K562 (cell line): ENCODE measurements around the gene GAB2. TPM values are rescaled to one million over a fixed set of nuclear protein-coding genes. Genes with fewer than 3 reads are reported as not detected.

Source experiments
- CSDE1 ChIP-seq, 2 experiments: fragments of 450-650 bp; IDR thresholded peaks; 2 replicates each; pipeline ENCODE4 v1.6.1; 2016; ENCODE audit warnings: mild to moderate bottlenecking in 1 of 2
- EP300 ChIP-seq: IDR thresholded peaks from 2 replicates; pipeline ENCODE4 v1.6.1; 2012; ENCODE audit warnings: low read length, improper control_type of control experiment
- GABPB2 ChIP-seq: fragments of 250-450 bp; sonication (Bioruptor Pico); conservative IDR thresholded peaks from 2 replicates; pipeline ENCODE4 v1.5.1; 2021; ENCODE audit warnings: mild to moderate bottlenecking
- HDAC6 ChIP-seq: IDR thresholded peaks from 2 replicates; pipeline ENCODE4 v1.6.1; 2012; ENCODE audit warnings: low read depth, mild to moderate bottlenecking, control low read depth, inconsistent platforms, low read length, moderate library complexity
- MEIS2 ChIP-seq: fragments of 450-650 bp; IDR thresholded peaks from 2 replicates; pipeline ENCODE4 v1.6.1; 2014; ENCODE audit warnings: mild to moderate bottlenecking; ENCODE audit not compliant: partially characterized antibody
- NFYB ChIP-seq: IDR thresholded peaks from 2 replicates; pipeline ENCODE4 v1.6.1; 2011; ENCODE audit warnings: mild to moderate bottlenecking, moderate library complexity; ENCODE audit not compliant: insufficient read length; ENCODE audit errors: extremely low read depth
- SIN3A ChIP-seq, 2 experiments: fragments of 150-350 bp in 1 of 2; IDR thresholded peaks; 2 replicates each; pipeline ENCODE4 v1.6.1; 2011 to 2016; ENCODE audit warnings: borderline replicate concordance in 2 of 2, low read depth in 2 of 2, low read length in 2 of 2, mild to moderate bottlenecking in 2 of 2, moderate library complexity in 2 of 2; ENCODE audit not compliant: control insufficient read depth in 1 of 2
- SOX6 ChIP-seq: fragments of 450-650 bp; IDR thresholded peaks from 2 replicates; pipeline ENCODE4 v1.6.1; 2014; ENCODE audit warnings: mild to moderate bottlenecking
- STAT5A ChIP-seq: IDR thresholded peaks from 2 replicates; pipeline ENCODE4 v1.6.1; 2012; ENCODE audit warnings: low read length, inconsistent platforms, borderline replicate concordance
- TBL1XR1 ChIP-seq, 2 experiments: IDR thresholded peaks; 2 replicates each; pipeline ENCODE4 v1.6.1; 2012; ENCODE audit warnings: improper control_type of control experiment in 2 of 2, low read length in 2 of 2, mild to moderate bottlenecking in 1 of 2
- TCF7 ChIP-seq: sonication (generic); IDR thresholded peaks from 2 replicates; pipeline ENCODE4 v1.6.1; 2016; ENCODE audit warnings: antibody characterized with exemption, borderline replicate concordance
- ZBTB11 ChIP-seq, 3 experiments: fragments of 200-800 bp in 1 of 3; fragments of 250-450 bp in 1 of 3; fragments of 450-650 bp in 1 of 3; sonication (Bioruptor Pico) in 1 of 3; sonication (Bioruptor generic) in 1 of 3; formaldehyde crosslinking in 1 of 3; IDR thresholded peaks; 2 replicates each; pipeline versions ENCODE4 v1.6.1 to v1.8.0; 2016 to 2022; ENCODE audit warnings: mild to moderate bottlenecking in 2 of 3, missing genetic modification characterization in 2 of 3, missing compliant biosample characterization in 1 of 3, moderate library complexity in 1 of 3
- ZNF121 ChIP-seq: sonication (generic); formaldehyde crosslinking; conservative IDR thresholded peaks from 2 replicates; pipeline ENCODE4 v1.8.0; 2022; ENCODE audit warnings: missing genetic modification reagents
- ZNF253 ChIP-seq: fragments of 250-450 bp; sonication (Bioruptor Pico); conservative IDR thresholded peaks from 2 replicates; pipeline ENCODE4 v1.6.1; 2021; ENCODE audit warnings: mild to moderate bottlenecking
- ZNF347 ChIP-seq: fragments of 450-650 bp; formaldehyde crosslinking; IDR thresholded peaks from 2 replicates; pipeline ENCODE4 v1.4.0; 2020; ENCODE audit warnings: low read depth, mild to moderate bottlenecking, moderate library complexity
- ZNF561 ChIP-seq: fragments of 450-650 bp; formaldehyde crosslinking; conservative IDR thresholded peaks from 2 replicates; pipeline ENCODE4 v1.4.0; 2020; ENCODE audit warnings: mild to moderate bottlenecking, moderate library complexity
- polyA plus RNA-seq, 8 experiments: library from polyadenylated mRNA; depleted of rRNA in 4 of 8; stranded (reverse) in 5 of 8; unstranded in 3 of 8; fragments of >200 nt; fragmentation: Nextera tagmentation in 2 of 8; fragmentation: Illumina TruSeq in 1 of 8; extraction: Ambion mirVana in 2 of 8; extraction: Trizol in 1 of 8; gene quantifications; 2 replicates each; pipeline versions ENCODE4 v1.2.1 to v1.2.3, GENCODE V29; 2011 to 2014; ENCODE audit warnings: inconsistent platforms in 1 of 8, missing spikeins in 1 of 8
- total RNA-seq, 7 experiments: library from RNA; depleted of rRNA in 6 of 7; stranded (reverse); fragments of >200 nt in 6 of 7; fragmentation: Illumina TruSeq in 2 of 7; extraction: Trizol in 2 of 7; gene quantifications; 2 replicates each; pipeline versions ENCODE4 v1.2.1 to v1.2.3, GENCODE V29; 2011 to 2021; ENCODE audit warnings: low replicate concordance in 1 of 7
- TF ChIP-seq, protein P1 (sequence below): fragments of 450-650 bp; IDR thresholded peaks from 2 replicates; pipeline ENCODE4 v1.6.1; 2016
- TF ChIP-seq, protein P2 (sequence below): sonication (generic); IDR thresholded peaks from 2 replicates; pipeline ENCODE4 v1.6.1; 2016
- TF ChIP-seq, protein P3 (sequence below): fragments of 250-450 bp; sonication (Bioruptor Pico); IDR thresholded peaks from 2 replicates; pipeline ENCODE4 v1.8.0; 2022; ENCODE audit warnings: inconsistent platforms

Gene GAB2
- total and polyA plus RNA-seq, 9 of the 15 experiments (the other 6 are each of a cell fraction or from before 2014, with no cell fraction given): 2.3 to 35.2 (median 16.1) TPM

DNA sequence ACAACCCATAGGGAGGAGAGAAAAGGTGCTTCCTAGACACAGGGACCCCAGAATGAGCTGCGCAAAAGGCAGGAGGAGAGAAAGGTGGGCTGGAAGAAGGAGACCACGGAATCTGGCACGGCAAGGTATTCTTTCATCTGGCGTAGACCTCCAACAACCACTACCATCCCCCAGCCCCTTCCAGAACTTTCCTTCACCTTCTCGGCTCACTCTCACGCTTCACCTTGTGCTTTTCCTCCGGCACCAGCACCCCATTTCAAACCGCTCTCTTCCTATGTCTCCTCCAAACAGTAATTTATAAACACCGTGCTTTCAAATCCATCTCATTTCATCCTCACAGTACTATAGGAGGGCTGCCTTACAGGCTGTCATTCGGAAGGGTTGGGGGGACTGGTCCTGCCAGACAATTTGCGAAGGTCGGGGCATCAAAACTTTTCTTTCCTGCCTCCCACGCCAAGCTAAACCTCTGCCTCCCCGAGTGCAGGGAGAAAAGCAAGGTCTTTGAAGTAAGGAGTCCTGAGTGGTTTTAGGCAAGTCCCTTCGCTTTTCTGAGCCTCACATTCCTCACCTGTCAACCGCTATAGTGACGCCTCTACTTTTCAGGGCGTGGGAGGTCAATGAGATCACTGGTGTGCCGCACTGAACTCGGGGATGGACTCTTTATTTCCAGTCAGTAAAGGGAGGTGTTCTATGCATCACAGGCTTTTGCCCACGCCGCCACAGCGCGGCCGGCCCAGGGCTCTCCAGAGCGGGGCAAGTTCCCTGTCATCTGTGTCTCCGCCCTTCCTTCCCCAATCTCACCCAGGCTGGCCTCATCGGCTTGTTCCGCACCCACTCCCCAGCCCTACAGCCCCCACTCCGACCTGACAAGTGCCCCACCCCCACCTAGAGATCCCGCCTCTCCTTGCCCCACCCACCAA is 230.0 kb downstream of the GAB2 start (continued):
- TF ChIP-seq ZNF561 (no peak), STAT5A (no peak), ZNF121 (CRISPR knock-in tag) (no peak), ZBTB11 (CRISPR knock-in tag; IDR thresholded peaks at IDR 0.05) (no peak), MEIS2 (peak; percentile 38), NFYB (no peak), HDAC6 (no peak), SIN3A (IDR thresholded peaks at IDR 0.05; ENCODE audit: borderline replicate concordance in 2 of 2, control insufficient read depth in 1 of 2, low read depth in 2 of 2, low read length in 2 of 2) (peak in 1 of 2 experiments; percentile 47; a peak in 1 of 4 replicates), CSDE1 (IDR thresholded peaks at IDR 0.05) (no peak), TBL1XR1 (IDR thresholded peaks at IDR 0.05; ENCODE audit: low read length in 2 of 2) (no peak), SOX6 (no peak), ZNF347 (no peak), GABPB2 (no peak), ZNF253 (CRISPR knock-in tag) (no peak), EP300 (0 out of 2 replicates have a peak, but pooled peaks have one; percentile 1), TCF7 (no peak)
- TF ChIP-seq, protein P1, sequence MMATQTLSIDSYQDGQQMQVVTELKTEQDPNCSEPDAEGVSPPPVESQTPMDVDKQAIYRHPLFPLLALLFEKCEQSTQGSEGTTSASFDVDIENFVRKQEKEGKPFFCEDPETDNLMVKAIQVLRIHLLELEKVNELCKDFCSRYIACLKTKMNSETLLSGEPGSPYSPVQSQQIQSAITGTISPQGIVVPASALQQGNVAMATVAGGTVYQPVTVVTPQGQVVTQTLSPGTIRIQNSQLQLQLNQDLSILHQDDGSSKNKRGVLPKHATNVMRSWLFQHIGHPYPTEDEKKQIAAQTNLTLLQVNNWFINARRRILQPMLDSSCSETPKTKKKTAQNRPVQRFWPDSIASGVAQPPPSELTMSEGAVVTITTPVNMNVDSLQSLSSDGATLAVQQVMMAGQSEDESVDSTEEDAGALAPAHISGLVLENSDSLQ: peak; percentile 30
- TF ChIP-seq, protein P2, sequence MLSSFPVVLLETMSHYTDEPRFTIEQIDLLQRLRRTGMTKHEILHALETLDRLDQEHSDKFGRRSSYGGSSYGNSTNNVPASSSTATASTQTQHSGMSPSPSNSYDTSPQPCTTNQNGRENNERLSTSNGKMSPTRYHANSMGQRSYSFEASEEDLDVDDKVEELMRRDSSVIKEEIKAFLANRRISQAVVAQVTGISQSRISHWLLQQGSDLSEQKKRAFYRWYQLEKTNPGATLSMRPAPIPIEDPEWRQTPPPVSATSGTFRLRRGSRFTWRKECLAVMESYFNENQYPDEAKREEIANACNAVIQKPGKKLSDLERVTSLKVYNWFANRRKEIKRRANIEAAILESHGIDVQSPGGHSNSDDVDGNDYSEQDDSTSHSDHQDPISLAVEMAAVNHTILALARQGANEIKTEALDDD: no peak
- TF ChIP-seq, protein P3, sequence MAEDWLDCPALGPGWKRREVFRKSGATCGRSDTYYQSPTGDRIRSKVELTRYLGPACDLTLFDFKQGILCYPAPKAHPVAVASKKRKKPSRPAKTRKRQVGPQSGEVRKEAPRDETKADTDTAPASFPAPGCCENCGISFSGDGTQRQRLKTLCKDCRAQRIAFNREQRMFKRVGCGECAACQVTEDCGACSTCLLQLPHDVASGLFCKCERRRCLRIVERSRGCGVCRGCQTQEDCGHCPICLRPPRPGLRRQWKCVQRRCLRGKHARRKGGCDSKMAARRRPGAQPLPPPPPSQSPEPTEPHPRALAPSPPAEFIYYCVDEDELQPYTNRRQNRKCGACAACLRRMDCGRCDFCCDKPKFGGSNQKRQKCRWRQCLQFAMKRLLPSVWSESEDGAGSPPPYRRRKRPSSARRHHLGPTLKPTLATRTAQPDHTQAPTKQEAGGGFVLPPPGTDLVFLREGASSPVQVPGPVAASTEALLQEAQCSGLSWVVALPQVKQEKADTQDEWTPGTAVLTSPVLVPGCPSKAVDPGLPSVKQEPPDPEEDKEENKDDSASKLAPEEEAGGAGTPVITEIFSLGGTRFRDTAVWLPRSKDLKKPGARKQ (CRISPR knock-in tag): 0 out of 2 replicates have a peak, but pooled peaks have one; percentile 10
